Central memory CD8-positive, alpha-beta T cell (primary cell): ENCODE measurements around the gene SLC39A11.
"Not testable (repeated sequence)": the region's sequence is repeated elsewhere in the genome, so short reads cannot be mapped to it uniquely, and the experiment has no call there.

Source experiments
- ATAC-seq: fragments of 150-1000 bp; cut with Tn5 transposase; replicated peaks from 2 replicates; pipeline ENCODE4 v1.10.0; 2022; ENCODE audit warnings: mild to moderate bottlenecking, moderate FRiP score, moderate number of reproducible peaks; ENCODE audit not compliant: poor library complexity, severe bottlenecking; ENCODE audit errors: extremely low read depth
- DNase-seq, 2 donors: peaks; one replicate each; pipeline ENCODE4 v3.0.0; 2021; ENCODE audit warnings: low spot score in 2 of 2
- H3K27ac Mint-ChIP-seq: one replicate; pipeline ENCODE4 v1.8.0; 2022; ENCODE audit warnings: low read depth, mild to moderate bottlenecking, moderate library complexity, mixed read lengths
- H3K27me3 Mint-ChIP-seq: one replicate; pipeline ENCODE4 v1.8.0; 2022; ENCODE audit warnings: mixed read lengths
- H3K36me3 Mint-ChIP-seq: one replicate; pipeline ENCODE4 v1.8.0; 2022; ENCODE audit warnings: mild to moderate bottlenecking, moderate library complexity, mixed read lengths; ENCODE audit not compliant: insufficient read depth
- H3K4me1 Mint-ChIP-seq: one replicate; pipeline ENCODE4 v1.8.0; 2022; ENCODE audit warnings: mixed read lengths
- H3K4me3 Mint-ChIP-seq: one replicate; pipeline ENCODE4 v1.8.0; 2022; ENCODE audit warnings: mild to moderate bottlenecking, moderate library complexity, mixed read lengths
- H3K9me3 Mint-ChIP-seq: one replicate; pipeline ENCODE4 v1.8.0; 2022; ENCODE audit warnings: mixed read lengths

Gene SLC39A11

GRCh38 chr17:73003487-73003886, 89.0 kb downstream of the SLC39A11 start:
- DNase-seq, result no peak
- Mint-ChIP-seq H3K36me3 (no peaks in the 10 kb centered on the region), H3K4me3 (no peak overlapping the region), H3K27ac (peak overlapping the region; percentile 69), H3K9me3 (no peaks in the 10 kb centered on the region), H3K4me1 (peaks cover 16% of the 10 kb centered on the region), H3K27me3 (no peaks in the 10 kb centered on the region)
- no peak for ATAC-seq

- Mint-ChIP-seq H3K4me1 (peaks cover 16% of the 10 kb centered on the region), H3K27me3 (no peaks in the 10 kb centered on the region), H3K27ac (no peak overlapping the region), H3K4me3 (no peak overlapping the region), H3K36me3 (no peaks in the 10 kb centered on the region), H3K9me3 (no peaks in the 10 kb centered on the region)
- no peak for DNase-seq
- no peak for ATAC-seq
These were observed 91.7 kb downstream of the SLC39A11 start for GRCh38 chr17:73000832-73001231.

GRCh38 chr17:72999474-72999873, 93.0 kb downstream of the SLC39A11 start:
- not testable (repeated sequence) for DNase-seq, H3K9me3 Mint-ChIP-seq, H3K27ac Mint-ChIP-seq, ATAC-seq, H3K27me3 Mint-ChIP-seq, H3K36me3 Mint-ChIP-seq, H3K4me3 Mint-ChIP-seq
- peaks cover 16% of the 10 kb centered on the region for H3K4me1 Mint-ChIP-seq

GRCh38 chr17:72998343-72998742, 94.1 kb downstream of the SLC39A11 start:
- no peak for DNase-seq
- Mint-ChIP-seq H3K27ac (no peak overlapping the region), H3K4me1 (peaks cover 8% of the 10 kb centered on the region), H3K4me3 (no peak overlapping the region), H3K36me3 (no peaks in the 10 kb centered on the region), H3K9me3 (no peaks in the 10 kb centered on the region), H3K27me3 (no peaks in the 10 kb centered on the region)
- ATAC-seq, result no peak

- Mint-ChIP-seq H3K36me3 (no peaks in the 10 kb centered on the region), H3K9me3 (no peaks in the 10 kb centered on the region), H3K4me3 (no peak overlapping the region), H3K27me3 (no peaks in the 10 kb centered on the region), H3K27ac (no peak overlapping the region), H3K4me1 (peaks cover under 1% of the 10 kb centered on the region)
- ATAC-seq (no peak), DNase-seq (no peak)
These were observed 94.9 kb downstream of the SLC39A11 start for GRCh38 chr17:72997559-72997958.

GRCh38 chr17:72996791-72997190, 95.7 kb downstream of the SLC39A11 start:
- Mint-ChIP-seq H3K27ac (no peak overlapping the region), H3K9me3 (no peaks in the 10 kb centered on the region), H3K27me3 (no peaks in the 10 kb centered on the region), H3K4me3 (no peak overlapping the region), H3K4me1 (no peaks in the 10 kb centered on the region), H3K36me3 (no peaks in the 10 kb centered on the region)
- DNase-seq (no peak), ATAC-seq (no peak)

GRCh38 chr17:72995008-72995656, 97.4 kb downstream of the SLC39A11 start:
- H3K4me1 Mint-ChIP-seq, result no peaks in the 10 kb centered on the region
- no peak for ATAC-seq
- DNase-seq, result no peak
- H3K27ac Mint-ChIP-seq, result no peak overlapping the region
- no peak overlapping the region for H3K4me3 Mint-ChIP-seq
- no peaks in the 10 kb centered on the region for H3K27me3 Mint-ChIP-seq
- H3K9me3 Mint-ChIP-seq, result no peaks in the 10 kb centered on the region
- H3K36me3 Mint-ChIP-seq, result no peaks in the 10 kb centered on the region

- not testable (repeated sequence) for H3K9me3 Mint-ChIP-seq, H3K27me3 Mint-ChIP-seq, H3K4me1 Mint-ChIP-seq, H3K27ac Mint-ChIP-seq, ATAC-seq, H3K4me3 Mint-ChIP-seq, DNase-seq, H3K36me3 Mint-ChIP-seq
These were observed 99.6 kb downstream of the SLC39A11 start for GRCh38 chr17:72992783-72993467.

GRCh38 chr17:72991651-72992050, 100.8 kb downstream of the SLC39A11 start:
- Mint-ChIP-seq H3K27ac (no peak overlapping the region), H3K4me1 (no peaks in the 10 kb centered on the region), H3K9me3 (no peaks in the 10 kb centered on the region), H3K4me3 (no peak overlapping the region), H3K36me3 (no peaks in the 10 kb centered on the region), H3K27me3 (no peaks in the 10 kb centered on the region)
- DNase-seq (no peak), ATAC-seq (no peak)

GRCh38 chr17:72989074-72989610, 103.3 kb downstream of the SLC39A11 start:
- DNase-seq (no peak), ATAC-seq (no peak)
- no peaks in the 10 kb centered on the region for H3K27me3 Mint-ChIP-seq
- H3K36me3 Mint-ChIP-seq, result no peaks in the 10 kb centered on the region
- H3K4me3 Mint-ChIP-seq, result peak overlapping the region; percentile 18
- H3K27ac Mint-ChIP-seq, result no peak overlapping the region
- H3K4me1 Mint-ChIP-seq, result peaks cover 5% of the 10 kb centered on the region
- H3K9me3 Mint-ChIP-seq, result no peaks in the 10 kb centered on the region

GRCh38 chr17:72988451-72988850, 104.0 kb downstream of the SLC39A11 start:
- ATAC-seq, result peak; percentile 10
- no peak for DNase-seq
- Mint-ChIP-seq H3K4me1 (peaks cover 5% of the 10 kb centered on the region), H3K36me3 (no peaks in the 10 kb centered on the region), H3K9me3 (no peaks in the 10 kb centered on the region), H3K4me3 (peak overlapping the region; percentile 18), H3K27me3 (no peaks in the 10 kb centered on the region), H3K27ac (no peak overlapping the region)

- H3K27ac Mint-ChIP-seq, result no peak overlapping the region
- no peaks in the 10 kb centered on the region for H3K36me3 Mint-ChIP-seq
These were observed 105.3 kb downstream of the SLC39A11 start for GRCh38 chr17:72987166-72987565.

More at GRCh38 chr17:72987166-72987565, 105.3 kb downstream of the SLC39A11 start:
- H3K27me3 Mint-ChIP-seq, result no peaks in the 10 kb centered on the region
- DNase-seq (no peak), ATAC-seq (no peak)
- peaks cover 5% of the 10 kb centered on the region for H3K4me1 Mint-ChIP-seq
- no peaks in the 10 kb centered on the region for H3K9me3 Mint-ChIP-seq
- no peak overlapping the region for H3K4me3 Mint-ChIP-seq
